Raji (cell line): Measurements from ENCODE around the gene GABRB1.

Experiments
- POLR2A ChIP-seq: IDR thresholded peaks from 2 replicates; pipeline ENCODE4 v1.6.1; 2011; ENCODE audit warnings: low read depth, low read length, control low read depth; ENCODE audit not compliant: insufficient read depth

Gene GABRB1

DNA sequence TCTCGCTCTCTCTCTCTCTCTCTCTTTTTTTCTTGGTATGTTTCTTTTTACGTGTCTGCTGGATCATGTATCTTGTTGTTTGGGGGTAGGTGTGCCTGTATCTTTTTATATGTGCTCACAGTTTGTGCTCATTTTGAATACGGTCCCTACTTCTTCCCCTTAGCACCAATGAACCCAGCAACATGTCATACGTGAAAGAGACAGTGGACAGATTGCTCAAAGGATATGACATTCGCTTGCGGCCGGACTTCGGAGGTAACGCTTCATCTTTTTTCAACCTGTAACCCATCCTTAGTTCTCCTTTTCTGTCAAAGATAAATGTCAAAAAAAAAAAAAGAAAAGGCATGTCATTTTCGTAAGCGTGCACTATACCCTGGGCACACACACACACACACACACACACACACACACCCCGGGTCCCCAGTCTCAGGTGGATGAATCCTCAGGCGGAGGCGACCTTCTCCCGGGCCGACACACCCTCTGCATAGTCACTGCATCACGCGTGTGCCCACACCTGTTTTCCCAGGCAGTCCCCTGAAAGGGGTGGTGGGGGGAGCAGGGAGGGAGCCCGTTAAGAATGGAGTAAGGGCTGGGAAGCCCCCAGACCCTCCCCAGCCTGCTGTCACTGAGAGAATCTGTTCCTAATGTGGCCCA lies 511 bp downstream of the GABRB1 start:
- TF ChIP-seq POLR2A: no peak

DNA sequence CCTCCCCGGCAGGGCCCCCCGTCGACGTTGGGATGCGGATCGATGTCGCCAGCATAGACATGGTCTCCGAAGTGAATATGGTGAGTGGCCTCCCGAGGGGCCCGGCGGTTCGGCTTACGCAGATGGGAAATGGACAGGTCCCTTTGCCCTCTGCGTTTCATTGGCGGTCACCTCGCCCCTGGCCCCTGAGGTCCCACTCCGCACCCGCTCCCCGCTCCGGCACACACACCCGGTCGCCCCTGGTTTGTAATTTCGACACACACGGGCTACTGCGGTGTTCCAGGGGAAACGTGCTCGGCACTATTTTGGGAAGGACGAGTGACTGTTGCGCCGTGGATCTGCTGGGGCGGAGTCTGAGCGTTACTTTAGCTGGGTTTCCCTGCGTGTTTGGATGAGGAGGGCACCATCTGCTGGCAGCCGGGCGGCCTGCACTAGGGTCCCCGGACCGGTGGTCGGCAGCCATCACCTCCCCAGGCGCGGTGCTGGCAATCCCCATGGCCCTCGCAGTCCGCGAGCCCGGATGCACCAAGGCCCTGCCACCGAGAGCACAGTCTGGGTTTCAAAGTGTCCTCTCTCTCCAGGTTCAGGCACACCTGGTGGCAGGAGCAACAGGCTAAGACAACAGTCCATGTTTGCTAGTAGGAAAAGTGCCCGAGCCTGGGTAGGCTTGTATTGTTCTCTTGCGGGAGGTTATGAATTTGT lies 1.2 kb downstream of the GABRB1 start:
- no peak for TF ChIP-seq POLR2A

- TF ChIP-seq POLR2A: no peak
These were observed 6.9 kb downstream of the GABRB1 start for GRCh38 chr4:47038263-47038662.

- no peak for TF ChIP-seq POLR2A
These were observed 9.5 kb downstream of the GABRB1 start for GRCh38 chr4:47040828-47041227.

DNA sequence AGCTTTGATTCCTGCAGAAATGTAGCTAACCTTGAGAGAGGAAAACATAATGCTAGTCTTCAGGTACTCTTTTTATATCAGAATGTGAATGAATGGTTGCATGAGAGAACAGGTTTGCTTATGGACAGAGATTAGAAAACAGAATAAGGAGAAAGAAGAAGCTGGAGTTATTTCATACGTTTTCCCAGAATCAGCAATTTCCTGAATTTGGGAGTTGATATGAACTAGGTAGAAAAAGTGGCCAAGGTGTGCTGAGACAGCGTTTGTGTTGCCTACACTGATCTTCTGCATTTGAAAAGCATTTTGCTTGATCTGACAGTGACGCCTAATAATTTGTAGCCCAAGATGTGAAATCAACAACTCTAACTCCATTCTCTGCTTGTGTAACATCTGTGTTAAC lies 12.5 kb downstream of the GABRB1 start:
- TF ChIP-seq POLR2A: no peak

- no peak for TF ChIP-seq POLR2A
These were observed 13.9 kb downstream of the GABRB1 start for GRCh38 chr4:47045261-47045660.

- TF ChIP-seq POLR2A: no peak
These were observed 18.0 kb downstream of the GABRB1 start for GRCh38 chr4:47049347-47049746.

DNA sequence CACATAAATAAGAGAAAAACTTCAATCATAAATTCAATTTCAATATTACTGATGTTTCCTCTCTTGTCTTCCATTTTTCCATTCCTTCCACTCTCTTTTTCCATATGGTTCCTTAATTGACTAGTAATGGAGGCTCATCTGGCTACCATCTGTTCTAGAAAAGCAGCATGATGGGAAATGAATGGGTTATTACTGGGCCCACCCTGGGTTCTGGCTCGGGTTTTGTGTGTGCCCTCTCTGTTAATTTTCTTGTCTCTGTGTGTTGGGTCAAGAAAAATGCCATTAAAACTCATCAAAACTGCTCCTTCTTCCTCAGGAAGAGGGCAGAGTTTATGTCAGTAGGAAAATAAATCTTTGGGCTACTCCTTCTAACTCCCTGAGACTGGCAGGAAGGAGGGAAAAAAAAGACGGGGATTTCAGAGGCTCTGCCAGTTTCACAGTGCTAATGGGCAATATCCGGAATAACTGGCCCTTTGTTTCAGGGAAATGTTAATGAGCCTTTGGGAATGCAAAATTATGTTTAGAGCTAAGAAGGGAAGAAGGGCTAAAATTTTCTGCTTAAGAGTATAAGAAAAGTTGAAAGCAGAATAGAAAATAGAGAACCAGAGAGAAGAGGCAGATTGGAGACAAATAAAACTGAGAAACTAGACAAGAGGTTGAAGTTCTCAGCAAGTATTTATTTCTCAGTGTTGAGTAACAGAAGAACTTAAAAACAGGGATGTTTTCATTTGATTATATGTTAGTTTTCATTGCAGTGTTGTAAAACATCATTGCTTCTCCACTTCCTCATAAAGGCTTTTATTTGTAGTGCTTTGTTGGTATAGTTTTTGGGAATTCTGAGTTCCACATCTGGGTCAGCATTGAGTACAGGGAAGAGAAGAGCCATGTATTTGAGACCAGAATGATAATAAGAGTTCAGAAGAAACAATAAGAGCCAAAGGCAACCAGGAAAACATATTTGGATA lies 19.7 kb downstream of the GABRB1 start:
- no peak for TF ChIP-seq POLR2A

GRCh38 chr4:47053485-47053884 lies 22.1 kb downstream of the GABRB1 start:
- TF ChIP-seq POLR2A: no peak

- TF ChIP-seq POLR2A: no peak
These were observed 22.8 kb downstream of the GABRB1 start for GRCh38 chr4:47054130-47054529.

- no peak for TF ChIP-seq POLR2A
These were observed 26.6 kb downstream of the GABRB1 start for GRCh38 chr4:47057991-47058390.

DNA sequence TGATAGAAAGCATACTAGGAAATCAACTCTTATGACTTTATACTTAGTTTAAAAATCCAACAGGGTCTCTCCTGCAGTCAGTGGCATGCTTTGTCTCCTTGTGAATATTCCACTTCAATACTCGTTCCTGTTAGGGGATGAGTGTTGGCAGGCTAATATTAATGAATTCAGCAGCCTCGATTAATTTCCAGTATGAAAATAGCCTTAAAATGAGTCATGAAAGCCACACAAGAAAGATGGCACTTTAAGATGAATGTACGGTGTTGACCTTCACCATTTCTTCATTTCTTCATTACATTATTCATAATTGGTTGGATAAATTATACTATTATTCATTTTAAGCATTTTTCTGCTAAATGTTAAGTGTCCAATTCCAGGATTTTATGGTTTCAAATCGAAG lies 29.2 kb downstream of the GABRB1 start:
- TF ChIP-seq POLR2A: no peak

GRCh38 chr4:47061435-47061834 lies 30.1 kb downstream of the GABRB1 start:
- TF ChIP-seq POLR2A: no peak

- TF ChIP-seq POLR2A: no peak
These were observed 33.7 kb downstream of the GABRB1 start for GRCh38 chr4:47065051-47065481.

DNA sequence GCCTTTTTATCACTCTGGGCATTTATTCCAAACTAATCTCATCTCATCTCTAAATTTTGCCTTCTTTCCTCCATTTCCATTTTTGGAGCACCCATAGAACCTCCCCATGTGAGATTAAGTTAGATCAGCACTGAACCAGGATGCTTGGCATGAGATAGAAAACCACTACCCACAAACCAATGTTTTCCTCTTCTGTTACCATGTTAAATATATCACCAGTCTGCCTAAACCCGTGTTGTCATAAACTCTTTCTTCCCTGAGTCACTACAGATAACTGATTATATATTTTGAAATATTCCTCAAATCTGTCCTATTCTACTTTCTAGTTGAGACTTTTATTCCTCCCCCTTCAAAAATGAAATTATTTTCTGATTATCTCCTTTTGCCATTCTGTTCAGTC lies 37.6 kb downstream of the GABRB1 start:
- TF ChIP-seq POLR2A: no peak

- no peak for TF ChIP-seq POLR2A
These were observed 40.6 kb downstream of the GABRB1 start for GRCh38 chr4:47071901-47072341.

GRCh38 chr4:47073647-47074046 lies 42.3 kb downstream of the GABRB1 start:
- TF ChIP-seq POLR2A: no peak
